ENCODE results near the gene KCTD14. TPM values are rescaled to one million over a fixed set of nuclear protein-coding genes. Genes with fewer than 3 reads are reported as not detected.

The KCTD14 gene
- polyA plus RNA-seq, 2 of the 4 experiments (the other 2 are of a cell fraction), result 2.7 to 3.2 TPM

DNA sequence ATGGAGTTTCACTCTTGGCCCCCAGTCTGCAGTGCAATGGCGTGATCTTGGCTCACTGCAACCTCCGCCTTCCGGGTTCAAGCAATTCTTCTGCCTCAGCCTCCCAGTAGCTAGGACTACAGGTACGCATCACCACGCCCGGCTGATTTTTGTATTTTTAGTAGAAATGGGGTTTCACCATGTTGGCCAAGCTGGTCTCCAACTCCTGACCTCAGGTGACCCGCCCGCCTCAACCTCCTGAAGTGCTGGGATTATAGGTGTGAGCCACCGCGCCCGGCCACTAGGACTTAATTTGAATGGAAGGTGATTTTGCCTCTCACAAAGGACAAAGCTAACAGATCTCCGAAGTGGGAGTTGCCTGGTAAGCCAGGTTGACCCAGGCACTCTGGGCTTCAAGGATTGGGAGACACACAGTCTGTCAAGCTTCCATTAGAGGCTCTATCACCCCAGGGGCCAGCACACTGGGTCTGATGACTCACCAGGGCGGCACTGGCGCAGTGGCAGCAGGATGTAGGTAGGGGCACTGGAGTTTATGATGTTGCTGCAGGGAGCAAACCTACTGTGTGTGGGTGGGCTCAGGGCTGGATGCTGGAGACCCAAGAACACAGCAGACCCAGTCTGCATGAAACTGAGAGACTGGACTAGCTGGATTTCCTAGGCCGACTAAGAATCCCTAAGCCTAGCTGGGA, 17.8 kb upstream of the KCTD14 start:
- no peak for FAIRE-seq
- CTCF ChIA-PET, result interaction anchor here (0.6 to 1.8 kb wide), 3 partner anchors 9 to 77 kb away, joined by 3 to 6 read pairs (median 4); no protein-coding TSS in a partner anchor
- H3K4me2 ChIP-seq, result peak overlapping the region; percentile 82

DNA sequence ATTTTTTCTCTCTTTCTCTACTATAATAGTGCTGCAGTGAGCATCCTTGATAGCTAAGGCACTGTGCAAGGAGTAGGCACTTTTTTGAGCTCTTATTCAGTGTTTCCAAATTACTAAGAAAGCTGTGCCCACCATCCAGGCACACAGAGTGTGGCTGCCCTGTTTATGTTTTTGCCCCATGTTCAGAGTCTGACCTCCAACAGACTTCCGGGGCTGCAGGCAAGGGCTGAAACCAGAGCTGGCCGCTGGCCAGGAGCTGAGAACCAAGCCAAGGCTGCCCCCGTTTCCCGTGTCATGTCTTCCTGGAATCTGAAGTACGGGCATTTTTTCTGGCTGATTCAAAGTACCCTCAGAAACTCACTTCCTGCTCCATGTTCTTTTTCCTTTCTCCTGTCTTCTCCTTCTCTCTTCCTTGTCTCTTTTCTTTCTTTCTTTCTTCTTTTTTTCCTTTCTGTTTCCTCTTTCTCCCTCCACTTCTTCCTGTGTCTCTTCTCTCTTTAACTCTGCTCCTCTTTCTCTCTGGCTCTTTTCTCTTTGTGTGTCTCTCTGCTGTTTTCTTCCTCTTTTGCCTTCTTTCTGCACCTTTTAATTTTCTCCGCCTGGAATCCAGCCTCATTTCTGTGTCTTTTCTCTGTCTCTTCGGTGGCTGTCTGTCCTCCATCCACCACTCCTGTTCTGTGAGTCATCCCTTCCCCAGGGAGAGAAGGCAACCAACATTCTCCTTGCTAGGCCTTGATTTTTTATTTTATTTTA, 17.0 kb upstream of the KCTD14 start:
- ChIA-PET POLR2A (interaction anchor here (1.0 to 2.0 kb wide), 2 partner anchors 45 to 376 kb away, joined by 3 to 8 read pairs; partner anchors contain the start of gene INTS4), CTCF (interaction anchor here (0.6 to 1.8 kb wide), 3 partner anchors 9 to 77 kb away, joined by 3 to 6 read pairs (median 4); no protein-coding TSS in a partner anchor)
- Histone ChIP-seq H3K4me1 (peaks cover 37% of the 10 kb centered on the region), H3K9me3 (no peaks in the 10 kb centered on the region), H3K4me2 (peak overlapping the region; percentile 82), H3K27ac (peak overlapping the region; percentile 82 to 90), H3K4me3 (0 out of 3 replicates have a peak overlapping the region, but pooled peaks have one; percentile 8)
- FAIRE-seq, result no peak
- no peak for TF ChIP-seq ESRRA (IDR thresholded peaks at IDR 0.05; ENCODE audit: borderline replicate concordance, low read length)
- TF ChIP-seq, protein P1, sequence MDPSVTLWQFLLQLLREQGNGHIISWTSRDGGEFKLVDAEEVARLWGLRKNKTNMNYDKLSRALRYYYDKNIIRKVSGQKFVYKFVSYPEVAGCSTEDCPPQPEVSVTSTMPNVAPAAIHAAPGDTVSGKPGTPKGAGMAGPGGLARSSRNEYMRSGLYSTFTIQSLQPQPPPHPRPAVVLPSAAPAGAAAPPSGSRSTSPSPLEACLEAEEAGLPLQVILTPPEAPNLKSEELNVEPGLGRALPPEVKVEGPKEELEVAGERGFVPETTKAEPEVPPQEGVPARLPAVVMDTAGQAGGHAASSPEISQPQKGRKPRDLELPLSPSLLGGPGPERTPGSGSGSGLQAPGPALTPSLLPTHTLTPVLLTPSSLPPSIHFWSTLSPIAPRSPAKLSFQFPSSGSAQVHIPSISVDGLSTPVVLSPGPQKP (IDR thresholded peaks at IDR 0.05; ENCODE audit: low read depth, low read length), result no peak
- TF ChIP-seq, protein P2, sequence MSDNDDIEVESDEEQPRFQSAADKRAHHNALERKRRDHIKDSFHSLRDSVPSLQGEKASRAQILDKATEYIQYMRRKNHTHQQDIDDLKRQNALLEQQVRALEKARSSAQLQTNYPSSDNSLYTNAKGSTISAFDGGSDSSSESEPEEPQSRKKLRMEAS (IDR thresholded peaks at IDR 0.05), result peak; percentile 32; the same call in 1 of the 2 replicates
- TF ChIP-seq FOSL2 (IDR thresholded peaks at IDR 0.05), result no peak
- peak; percentile 64 for TF ChIP-seq FOSL2 (CRISPR knock-in tag; IDR thresholded peaks at IDR 0.05)
- peak; percentile 27 for TF ChIP-seq MAFK (IDR thresholded peaks at IDR 0.05; ENCODE audit: partially characterized antibody)
- 0 out of 5 replicates have a peak, but pooled peaks of 1 of the 2 experiments have one; percentile 39 for TF ChIP-seq JUN (IDR thresholded peaks at IDR 0.05)
- peak; percentile 52 to 75; a peak in 4 of 6 replicates for ATAC-seq
- 14% methylated on average over 7 of the region's 7 CpGs for WGBS (ENCODE audit: missing lambda C conversion rate)
- DNase-seq (ENCODE audit: low read depth in 1 of 2, low spot score in 1 of 2), result peak; percentile 63 to 64

More for the DNA sequence above, 17.8 kb upstream of the KCTD14 start:
- DNase-seq (ENCODE audit: low read depth in 1 of 2, low spot score in 1 of 2) (no peak), ATAC-seq (peak in 1 of 2 experiments; percentile 30; a peak in 2 of 6 replicates)
- no peaks in the 10 kb centered on the region for H3K9me3 ChIP-seq
- H3K27ac ChIP-seq, result peak overlapping the region; percentile 82 to 90
- WGBS (ENCODE audit: missing lambda C conversion rate), result 89% methylated on average over 15 of the region's 15 CpGs
- peaks cover 42% of the 10 kb centered on the region for H3K4me1 ChIP-seq
- no peak for TF ChIP-seq FOSL2 (IDR thresholded peaks at IDR 0.05)
- peak; percentile 61 for TF ChIP-seq FOSL2 (CRISPR knock-in tag; IDR thresholded peaks at IDR 0.05)
- TF ChIP-seq NPAS2 (CRISPR knock-in tag; IDR thresholded peaks at IDR 0.05; ENCODE audit: borderline replicate concordance), result no peak
- TF ChIP-seq, protein P3, sequence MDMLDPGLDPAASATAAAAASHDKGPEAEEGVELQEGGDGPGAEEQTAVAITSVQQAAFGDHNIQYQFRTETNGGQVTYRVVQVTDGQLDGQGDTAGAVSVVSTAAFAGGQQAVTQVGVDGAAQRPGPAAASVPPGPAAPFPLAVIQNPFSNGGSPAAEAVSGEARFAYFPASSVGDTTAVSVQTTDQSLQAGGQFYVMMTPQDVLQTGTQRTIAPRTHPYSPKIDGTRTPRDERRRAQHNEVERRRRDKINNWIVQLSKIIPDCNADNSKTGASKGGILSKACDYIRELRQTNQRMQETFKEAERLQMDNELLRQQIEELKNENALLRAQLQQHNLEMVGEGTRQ (IDR thresholded peaks at IDR 0.05), result no peak
- no peak for TF ChIP-seq RFX5 (IDR thresholded peaks at IDR 0.05)
- no peak for TF ChIP-seq GATA3 (IDR thresholded peaks at IDR 0.05; ENCODE audit: borderline replicate concordance)
- no peak for TF ChIP-seq NR3C1 (IDR thresholded peaks at IDR 0.05)
- no peak for TF ChIP-seq HOXA7 (CRISPR knock-in tag; IDR thresholded peaks at IDR 0.05)
- no peak for TF ChIP-seq JUNB (IDR thresholded peaks at IDR 0.05)
- POLR2A ChIA-PET, result interaction anchor here (0.7 to 2.0 kb wide), 2 partner anchors 39 to 46 kb away, joined by 3 to 8 read pairs; partner anchors contain the start of genes INTS4 and NDUFC2
- no peak overlapping the region for H3K4me3 ChIP-seq

DNA sequence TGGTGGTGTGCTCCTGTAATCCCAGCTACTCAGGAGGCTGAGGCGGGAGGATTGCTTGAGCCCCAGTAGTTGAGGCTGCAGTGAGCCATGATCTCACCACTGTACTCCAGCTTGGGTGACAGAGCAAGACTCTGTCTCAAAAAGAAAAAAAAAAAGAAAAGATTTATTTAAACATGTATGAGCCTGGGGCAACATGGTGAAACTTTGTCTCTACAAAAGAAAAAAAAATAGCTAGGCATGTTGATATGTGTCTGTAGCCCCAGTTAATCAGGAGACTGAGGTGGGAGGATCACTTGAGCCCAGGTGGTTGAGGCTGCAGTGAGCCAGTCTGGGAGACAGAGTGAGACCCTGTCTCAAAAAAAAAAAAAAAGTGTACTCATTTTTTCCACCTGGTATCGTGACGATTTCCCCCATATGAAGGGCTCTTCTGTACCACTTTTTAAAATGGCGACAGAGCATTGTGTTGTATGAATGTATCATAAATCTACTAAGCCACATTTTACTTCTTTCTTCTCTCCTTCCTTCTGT, 16.4 kb upstream of the KCTD14 start:
- H3K4me3 ChIP-seq, result 0 out of 3 replicates have a peak overlapping the region, but pooled peaks have one; percentile 8
- ChIA-PET POLR2A (interaction anchor here (1.0 to 2.0 kb wide), 2 partner anchors 45 to 377 kb away, joined by 3 to 8 read pairs; partner anchors contain the start of gene INTS4), CTCF (interaction anchor here (1.4 to 5.7 kb wide), 3 partner anchors 7 to 11 kb away, joined by 4 to 59 read pairs (median 6); no protein-coding TSS in a partner anchor)
- 94% methylated on average over 4 of the region's 4 CpGs for WGBS (ENCODE audit: missing lambda C conversion rate)
- peak overlapping the region; percentile 82 to 90 for H3K27ac ChIP-seq
- TF ChIP-seq, protein P4, sequence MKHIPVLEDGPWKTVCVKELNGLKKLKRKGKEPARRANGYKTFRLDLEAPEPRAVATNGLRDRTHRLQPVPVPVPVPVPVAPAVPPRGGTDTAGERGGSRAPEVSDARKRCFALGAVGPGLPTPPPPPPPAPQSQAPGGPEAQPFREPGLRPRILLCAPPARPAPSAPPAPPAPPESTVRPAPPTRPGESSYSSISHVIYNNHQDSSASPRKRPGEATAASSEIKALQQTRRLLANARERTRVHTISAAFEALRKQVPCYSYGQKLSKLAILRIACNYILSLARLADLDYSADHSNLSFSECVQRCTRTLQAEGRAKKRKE (CRISPR knock-in tag; IDR thresholded peaks at IDR 0.05; ENCODE audit: low read depth), result no peak
- no peak for TF ChIP-seq HOXB13 (CRISPR knock-in tag; IDR thresholded peaks at IDR 0.05; ENCODE audit: low read depth)
- TF ChIP-seq CEBPB (IDR thresholded peaks at IDR 0.05), result no peak
- TF ChIP-seq PHF8 (IDR thresholded peaks at IDR 0.05; ENCODE audit: borderline replicate concordance, low read depth), result no peak
- no peak for TF ChIP-seq CHD4 (IDR thresholded peaks at IDR 0.05; ENCODE audit: borderline replicate concordance)
- no peak for TF ChIP-seq GATA3 (IDR thresholded peaks at IDR 0.05; ENCODE audit: borderline replicate concordance)
- TF ChIP-seq CHD2 (IDR thresholded peaks at IDR 0.05; ENCODE audit: low read length, partially characterized antibody), result no peak
- no peak for TF ChIP-seq NR3C1 (IDR thresholded peaks at IDR 0.05)
- no peak for TF ChIP-seq TFCP2L1 (CRISPR knock-in tag; IDR thresholded peaks at IDR 0.05)
- TF ChIP-seq ZNF302 (CRISPR knock-in tag; IDR thresholded peaks at IDR 0.05), result no peak
- ATAC-seq (no peak), FAIRE-seq (no peak), DNase-seq (ENCODE audit: low read depth in 1 of 2, low spot score in 1 of 2) (no peak)
- H3K4me2 ChIP-seq, result peak overlapping the region; percentile 82
- H3K9me3 ChIP-seq, result no peaks in the 10 kb centered on the region
- H3K4me1 ChIP-seq, result peaks cover 37% of the 10 kb centered on the region
